SH-SY5Y (cell line): ENCODE measurements around the gene PTPN14.

Experiments used
- GATA2 ChIP-seq: IDR thresholded peaks from 2 replicates; pipeline ENCODE4 v1.6.1; 2011; ENCODE audit warnings: mild to moderate bottlenecking, low read depth, low read length
- GATA3 ChIP-seq: IDR thresholded peaks from 2 replicates; pipeline ENCODE4 v1.6.1; 2011; ENCODE audit warnings: low read depth, mild to moderate bottlenecking, low read length, moderate library complexity

DNA sequence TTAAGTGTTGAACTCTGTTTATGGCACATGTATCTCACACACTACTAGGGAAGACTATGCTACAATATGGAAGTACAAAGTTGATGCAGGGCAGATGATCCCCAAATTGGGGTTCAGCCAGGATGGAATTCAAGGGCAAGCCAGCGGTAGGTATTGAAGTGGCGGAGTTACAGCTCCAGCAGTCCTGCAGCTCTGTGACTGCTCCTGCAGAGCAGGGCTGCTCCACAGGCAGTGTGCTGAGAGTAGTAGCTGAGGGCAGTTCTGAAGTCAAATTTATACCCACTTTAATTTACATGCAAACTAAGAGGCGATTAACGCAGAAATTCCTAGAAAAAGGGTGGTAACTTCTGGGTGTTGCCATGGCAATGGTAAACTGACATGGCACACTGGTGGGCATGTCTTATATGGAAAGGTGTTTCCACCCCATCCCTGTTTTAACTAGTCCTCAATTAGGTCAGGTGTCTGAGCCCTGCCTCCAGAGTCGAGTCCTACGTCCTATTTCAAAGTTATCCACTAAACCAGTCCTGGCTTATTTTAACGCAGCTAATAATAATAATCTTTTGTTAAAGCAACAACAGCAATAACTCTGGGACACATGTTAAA is 31.0 kb upstream of the PTPN14 start:
- TF ChIP-seq GATA2, result no peak
- TF ChIP-seq GATA3, result no peak
